PFSK-1 (cell line): ENCODE results near the gene TTLL12.

Experiments
- FOXP2 ChIP-seq: optimal IDR thresholded peaks from 2 replicates; pipeline ENCODE3; 2011; ENCODE audit warnings: borderline replicate concordance, control low read depth, inconsistent platforms; ENCODE audit not compliant: insufficient read depth; ENCODE audit errors: extremely low read length, extremely low read depth
- POLR2AphosphoS5 ChIP-seq: IDR thresholded peaks from 2 replicates; pipeline ENCODE4 v1.6.1; 2012; ENCODE audit warnings: low read depth, mild to moderate bottlenecking, control low read depth, low read length, moderate library complexity
- SIN3A ChIP-seq: IDR thresholded peaks from 2 replicates; pipeline ENCODE4 v1.6.1; 2012; ENCODE audit warnings: mild to moderate bottlenecking, low read length, moderate library complexity, borderline replicate concordance; ENCODE audit not compliant: insufficient read depth
- TAF1 ChIP-seq: IDR thresholded peaks from 2 replicates; pipeline ENCODE4 v1.6.1; 2012; ENCODE audit warnings: low read length, control low read depth, borderline replicate concordance; ENCODE audit not compliant: insufficient read depth
- TF ChIP-seq, protein P1 (sequence below), 2 experiments: IDR thresholded peaks; 2 replicates each; pipeline versions ENCODE4 v1.6.1 to v1.8.0; 2011 to 2012; ENCODE audit warnings: low read depth in 2 of 2, low read length in 2 of 2, control low read depth in 1 of 2, inconsistent platforms in 1 of 2, mild to moderate bottlenecking in 1 of 2, moderate library complexity in 1 of 2; ENCODE audit not compliant: insufficient read depth in 1 of 2

TTLL12 gene

DNA sequence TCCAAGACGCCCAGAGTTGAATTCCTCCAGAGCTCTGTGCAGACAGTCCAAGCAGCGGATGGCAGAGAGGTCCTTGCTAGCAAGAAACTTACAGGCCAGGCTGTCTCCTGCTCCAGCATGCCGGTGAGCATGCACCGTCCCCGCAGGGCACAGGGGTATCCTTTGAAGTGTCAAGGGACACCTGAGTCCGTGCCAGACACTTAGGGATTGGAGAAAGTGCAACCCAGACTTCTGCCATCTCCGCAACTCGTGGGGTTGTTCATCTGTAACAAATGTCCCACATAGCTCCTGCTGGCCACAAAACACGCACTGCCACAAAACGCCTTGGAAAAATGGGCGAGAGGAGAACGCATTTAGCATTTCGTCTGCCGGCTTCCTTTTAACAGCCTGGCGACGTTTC lies 22.3 kb downstream of the TTLL12 start:
- TF ChIP-seq, protein P1, sequence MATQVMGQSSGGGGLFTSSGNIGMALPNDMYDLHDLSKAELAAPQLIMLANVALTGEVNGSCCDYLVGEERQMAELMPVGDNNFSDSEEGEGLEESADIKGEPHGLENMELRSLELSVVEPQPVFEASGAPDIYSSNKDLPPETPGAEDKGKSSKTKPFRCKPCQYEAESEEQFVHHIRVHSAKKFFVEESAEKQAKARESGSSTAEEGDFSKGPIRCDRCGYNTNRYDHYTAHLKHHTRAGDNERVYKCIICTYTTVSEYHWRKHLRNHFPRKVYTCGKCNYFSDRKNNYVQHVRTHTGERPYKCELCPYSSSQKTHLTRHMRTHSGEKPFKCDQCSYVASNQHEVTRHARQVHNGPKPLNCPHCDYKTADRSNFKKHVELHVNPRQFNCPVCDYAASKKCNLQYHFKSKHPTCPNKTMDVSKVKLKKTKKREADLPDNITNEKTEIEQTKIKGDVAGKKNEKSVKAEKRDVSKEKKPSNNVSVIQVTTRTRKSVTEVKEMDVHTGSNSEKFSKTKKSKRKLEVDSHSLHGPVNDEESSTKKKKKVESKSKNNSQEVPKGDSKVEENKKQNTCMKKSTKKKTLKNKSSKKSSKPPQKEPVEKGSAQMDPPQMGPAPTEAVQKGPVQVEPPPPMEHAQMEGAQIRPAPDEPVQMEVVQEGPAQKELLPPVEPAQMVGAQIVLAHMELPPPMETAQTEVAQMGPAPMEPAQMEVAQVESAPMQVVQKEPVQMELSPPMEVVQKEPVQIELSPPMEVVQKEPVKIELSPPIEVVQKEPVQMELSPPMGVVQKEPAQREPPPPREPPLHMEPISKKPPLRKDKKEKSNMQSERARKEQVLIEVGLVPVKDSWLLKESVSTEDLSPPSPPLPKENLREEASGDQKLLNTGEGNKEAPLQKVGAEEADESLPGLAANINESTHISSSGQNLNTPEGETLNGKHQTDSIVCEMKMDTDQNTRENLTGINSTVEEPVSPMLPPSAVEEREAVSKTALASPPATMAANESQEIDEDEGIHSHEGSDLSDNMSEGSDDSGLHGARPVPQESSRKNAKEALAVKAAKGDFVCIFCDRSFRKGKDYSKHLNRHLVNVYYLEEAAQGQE (IDR thresholded peaks at IDR 0.05; ENCODE audit: insufficient read depth in 1 of 2, low read depth in 2 of 2, low read length in 2 of 2), result no peak
- TF ChIP-seq POLR2AphosphoS5 (no peak), TAF1 (no peak), FOXP2 (no peak), SIN3A (no peak)

GRCh38 chr22:43163241-43163795 lies 23.6 kb downstream of the TTLL12 start:
- TF ChIP-seq SIN3A (no peak), TAF1 (no peak), FOXP2 (no peak), POLR2AphosphoS5 (no peak)
- TF ChIP-seq, protein P1 (IDR thresholded peaks at IDR 0.05; ENCODE audit: insufficient read depth in 1 of 2, low read depth in 2 of 2, low read length in 2 of 2), result no peak

DNA sequence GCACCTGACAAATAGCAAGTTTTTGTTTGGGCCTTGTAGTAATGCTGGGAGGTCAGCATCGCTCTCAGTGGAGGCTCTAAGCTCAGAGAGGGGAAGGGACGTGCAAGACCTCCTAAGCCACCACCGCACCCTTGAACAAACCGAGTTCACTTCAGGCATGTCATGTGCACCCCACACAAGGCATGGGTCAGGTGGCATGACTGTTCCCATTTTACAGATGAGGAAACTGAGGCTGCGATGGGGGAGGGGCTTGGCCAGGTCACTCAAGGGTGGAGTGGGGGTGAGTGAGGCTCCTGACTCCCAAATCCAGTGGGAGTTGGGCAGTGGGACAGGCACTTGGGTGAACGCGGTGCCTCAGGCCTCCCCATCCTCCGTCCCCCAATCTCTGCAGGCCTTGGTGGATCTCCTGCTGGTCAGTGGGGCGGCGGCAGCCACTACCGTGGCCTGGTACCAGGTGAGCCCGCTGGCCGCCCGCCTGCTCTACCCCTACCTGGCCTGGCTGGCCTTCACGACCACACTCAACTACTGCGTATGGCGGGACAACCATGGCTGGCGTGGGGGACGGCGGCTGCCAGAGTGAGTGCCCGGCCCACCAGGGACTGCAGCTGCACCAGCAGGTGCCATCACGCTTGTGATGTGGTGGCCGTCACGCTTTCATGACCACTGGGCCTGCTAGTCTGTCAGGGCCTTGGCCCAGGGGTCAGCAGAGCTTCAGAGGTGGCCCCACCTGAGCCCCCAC lies 24.4 kb downstream of the TTLL12 start:
- TF ChIP-seq FOXP2, result no peak
- TF ChIP-seq, protein P1 (IDR thresholded peaks at IDR 0.05; ENCODE audit: insufficient read depth in 1 of 2, low read depth in 2 of 2, low read length in 2 of 2), result no peak
- no peak for TF ChIP-seq SIN3A
- no peak for TF ChIP-seq POLR2AphosphoS5

- TF ChIP-seq TAF1, result no peak
- TF ChIP-seq, protein P1 (IDR thresholded peaks at IDR 0.05; ENCODE audit: insufficient read depth in 1 of 2, low read depth in 2 of 2, low read length in 2 of 2), result no peak
- no peak for TF ChIP-seq POLR2AphosphoS5
- TF ChIP-seq FOXP2, result no peak
- no peak for TF ChIP-seq SIN3A
These were observed 26.3 kb downstream of the TTLL12 start for GRCh38 chr22:43160497-43161126.
